Activated CD8-positive, alpha-beta memory T cell treated with anti-CD3 and anti-CD28 coated beads, Interleukin-2, amount 50 U/mL, for 48 hours (primary cell): ENCODE results near the gene WNT3A.
"Not testable (repeated sequence)": the region's sequence is repeated elsewhere in the genome, so short reads cannot be mapped to it uniquely, and the experiment has no call there.

Experiments
- DNase-seq: peaks from one replicate; pipeline ENCODE4 v3.0.0-alpha.2; 2020

WNT3A gene

GRCh38 chr1:228006786-228007048 lies at the start of gene WNT3A:
TSS of gene WNT3A (plus strand) at chr1:228006998. CDS start at chr1:228007129, 131 bp downstream.
- DNase-seq: no peak

DNA sequence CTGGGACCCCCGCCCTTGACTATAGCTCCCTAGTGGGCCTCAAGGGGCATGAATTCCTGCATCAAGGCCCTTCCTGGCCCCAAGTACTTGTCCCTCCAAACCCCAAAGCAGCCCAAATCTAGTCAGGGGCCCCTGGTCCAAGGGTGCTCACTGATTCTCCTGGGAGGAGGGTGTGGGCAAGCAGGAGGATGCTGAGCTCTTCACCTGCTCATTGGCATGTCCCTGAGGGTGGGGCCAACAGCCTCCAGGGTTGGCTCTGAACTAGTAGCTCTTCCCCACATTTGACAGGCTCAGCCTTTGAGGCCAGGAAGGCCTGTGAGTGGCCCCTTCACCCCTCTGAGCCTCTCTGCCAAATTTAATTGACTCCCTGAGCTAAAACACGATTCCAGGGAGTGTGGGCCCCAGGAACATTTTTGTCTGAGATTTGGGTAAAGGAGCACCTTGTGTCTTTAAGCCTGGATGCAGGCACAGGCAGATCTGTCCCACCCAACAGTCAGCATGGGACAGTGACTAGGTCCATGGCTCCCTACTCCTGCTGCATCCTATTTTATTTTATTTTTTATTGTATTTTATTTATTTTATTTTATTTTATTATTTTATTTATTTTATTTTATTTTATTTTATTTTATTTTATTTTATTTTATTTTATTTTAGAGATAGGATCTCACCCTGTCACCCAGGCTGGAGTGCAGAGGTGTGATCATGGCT lies 48.0 kb upstream of the WNT3A start:
- DNase-seq: peak; percentile 37

DNA sequence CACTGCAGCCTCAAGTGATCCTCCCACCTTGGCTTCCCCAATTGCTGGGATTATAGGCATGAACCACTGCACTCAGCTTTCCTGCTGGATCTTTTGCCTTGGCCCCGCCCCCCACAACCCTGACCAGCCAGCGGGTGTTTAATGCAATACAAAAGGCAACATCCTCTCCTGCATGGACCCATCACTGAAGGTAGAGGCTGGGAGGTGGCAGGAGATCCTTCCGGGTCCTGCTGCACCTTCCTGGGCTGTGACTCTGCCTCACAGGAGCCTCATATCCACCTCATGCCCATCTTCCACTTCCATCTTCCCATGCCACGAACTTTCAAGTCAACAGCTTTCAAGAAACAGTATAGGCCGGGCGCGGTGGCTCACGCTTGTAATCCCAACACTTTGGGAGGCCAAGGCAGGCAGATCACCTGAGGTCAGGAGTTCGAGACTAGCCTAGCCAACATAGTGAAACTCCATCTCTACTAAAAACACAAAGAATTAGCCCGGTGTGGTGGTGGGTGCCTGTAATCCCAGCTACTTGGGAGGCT lies 47.4 kb upstream of the WNT3A start:
- peak; percentile 40 for DNase-seq

- DNase-seq: peak; percentile 32
These were observed 44.9 kb upstream of the WNT3A start for GRCh38 chr1:227961651-227962466.

GRCh38 chr1:227966733-227967132 lies 40.1 kb upstream of the WNT3A start:
- DNase-seq: not testable (repeated sequence)

DNA sequence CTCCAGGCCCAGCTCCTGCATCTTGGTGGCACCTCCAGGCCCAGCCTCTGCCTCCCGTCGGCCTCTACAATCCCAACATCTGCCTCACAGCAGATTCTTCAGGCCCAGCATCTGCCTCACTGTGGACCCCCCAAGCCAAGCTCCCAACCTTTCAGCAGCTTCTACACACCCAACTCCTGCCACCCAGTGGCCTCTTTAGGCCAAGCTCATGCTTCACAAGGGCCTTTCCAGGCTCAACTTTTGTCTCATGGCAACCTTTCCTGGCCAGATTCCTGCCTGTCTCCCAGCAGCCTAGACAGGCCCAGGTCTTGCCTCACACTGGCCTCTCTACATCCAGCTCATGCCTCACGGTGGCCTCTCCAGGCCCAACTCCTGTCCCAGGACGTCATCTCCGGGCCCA lies 39.0 kb upstream of the WNT3A start:
- not testable (repeated sequence) for DNase-seq

DNA sequence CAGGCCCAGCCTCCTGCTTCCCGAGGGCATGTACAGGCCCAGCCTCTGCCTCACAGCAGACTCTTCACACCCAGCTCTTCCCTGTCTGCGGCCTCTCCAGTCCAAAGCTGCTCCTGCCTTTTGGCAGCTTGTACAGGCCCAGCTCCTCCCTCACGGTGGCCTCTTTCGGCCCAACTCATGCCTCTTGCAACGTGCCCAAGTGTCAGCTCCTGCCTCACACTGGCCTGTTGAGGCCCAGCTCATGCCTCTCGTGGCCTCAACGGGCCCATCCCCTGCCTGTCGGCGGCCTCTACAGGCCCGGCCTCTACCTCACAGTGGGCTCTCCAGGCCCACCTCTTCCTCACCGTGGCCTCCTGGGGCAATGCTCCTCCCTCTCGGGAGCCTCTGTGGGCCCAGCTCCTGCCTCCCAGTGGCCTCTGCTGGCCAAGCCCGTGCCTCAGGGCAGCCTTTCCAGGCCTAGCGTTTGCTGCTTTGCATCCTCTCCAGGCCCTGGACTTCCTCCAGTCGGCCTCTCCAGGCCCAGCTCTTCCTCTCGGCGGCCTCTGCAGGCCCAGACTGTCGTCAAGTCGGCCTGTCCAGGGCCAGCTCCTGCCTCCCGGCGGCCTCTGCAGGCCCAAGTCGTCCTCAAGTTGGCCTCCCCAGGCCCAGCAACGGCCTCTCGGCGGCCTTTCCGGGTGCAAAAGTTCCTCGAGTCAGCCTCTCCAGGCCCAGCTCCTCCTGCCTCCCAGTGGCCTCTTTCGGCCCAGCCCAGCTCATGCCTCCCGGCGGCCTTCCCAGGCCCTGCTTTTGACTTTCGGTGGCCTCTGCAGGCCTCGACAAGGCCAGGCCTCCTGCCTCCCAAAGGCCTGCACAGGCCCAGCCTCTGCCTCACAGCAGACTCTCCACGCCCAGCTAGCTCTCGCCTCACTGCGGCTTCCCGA lies 36.5 kb upstream of the WNT3A start:
- not testable (repeated sequence) for DNase-seq

DNA sequence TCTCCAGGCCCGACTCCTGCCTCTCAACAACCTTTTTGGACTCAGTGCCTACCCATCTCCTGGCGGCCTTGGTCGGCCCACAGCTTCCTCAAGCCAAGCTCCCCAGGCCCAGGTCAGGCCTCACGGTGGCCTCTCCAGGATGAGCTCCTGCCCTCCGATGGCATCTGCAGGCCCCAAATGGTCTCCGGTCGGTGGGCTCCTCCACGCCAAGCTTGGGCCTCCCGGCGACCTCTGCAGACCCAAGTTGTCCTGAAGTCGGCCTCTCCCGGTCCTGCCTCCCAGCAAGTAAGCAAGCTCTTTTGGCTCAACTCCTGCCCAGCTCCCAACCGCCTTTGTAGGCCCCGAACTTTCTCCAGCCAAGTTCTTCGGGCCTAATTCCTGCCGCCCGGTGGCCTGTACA lies 35.6 kb upstream of the WNT3A start:
- not testable (repeated sequence) for DNase-seq

DNA sequence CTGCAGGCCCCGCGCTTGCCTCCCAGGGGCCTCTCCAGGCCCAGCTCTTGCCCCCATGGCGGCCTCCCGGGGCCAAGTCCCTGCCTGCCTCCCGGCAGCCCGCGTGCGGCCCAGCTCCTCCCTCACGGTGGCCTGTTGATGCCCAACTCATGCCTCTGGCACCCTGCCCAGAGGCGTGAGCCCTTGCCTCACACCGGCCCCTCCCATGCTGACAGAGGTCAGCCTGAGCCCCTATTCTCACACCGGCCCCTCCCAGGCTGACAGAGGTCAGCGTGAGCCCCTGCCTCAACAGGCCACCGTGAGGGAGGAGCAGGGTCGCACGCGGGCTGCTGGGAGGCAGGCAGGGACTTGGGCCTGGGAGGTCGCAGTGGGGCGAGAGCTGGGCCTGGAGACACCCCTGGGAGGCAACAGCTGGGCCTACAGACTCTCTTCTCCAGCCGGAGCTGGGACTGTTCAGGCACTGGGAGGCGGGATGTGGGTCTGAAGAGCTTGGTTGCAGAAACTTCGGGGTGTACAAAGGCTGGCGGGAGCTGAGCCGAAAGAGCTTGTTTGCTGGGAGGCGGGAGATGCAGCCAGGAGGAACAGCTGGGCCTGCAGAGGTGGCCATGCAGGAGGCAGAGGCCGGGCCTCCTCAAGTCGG lies 35.0 kb upstream of the WNT3A start:
- DNase-seq: not testable (repeated sequence)

DNA sequence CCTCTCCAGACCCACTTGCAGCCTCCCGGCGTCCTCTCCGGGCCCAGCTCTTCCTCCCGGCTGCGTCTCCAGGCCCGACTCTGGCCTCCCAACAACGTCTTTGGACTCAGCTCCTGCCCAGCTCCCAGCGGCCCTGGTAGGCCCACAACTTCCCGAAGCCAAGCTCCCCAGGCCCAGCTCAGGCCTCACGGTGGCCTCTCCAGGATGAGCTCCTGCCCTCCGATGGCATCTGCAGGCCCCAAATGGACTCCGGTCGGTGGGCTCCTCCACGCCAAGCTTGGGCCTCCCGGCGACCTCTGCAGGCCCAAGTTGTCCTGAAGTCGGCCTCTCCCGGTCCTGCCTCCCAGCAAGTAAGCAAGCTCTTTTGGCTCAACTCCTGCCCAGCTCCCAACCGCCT lies 34.5 kb upstream of the WNT3A start:
- not testable (repeated sequence) for DNase-seq

GRCh38 chr1:227972843-227973374 lies 33.9 kb upstream of the WNT3A start:
- not testable (repeated sequence) for DNase-seq

DNA sequence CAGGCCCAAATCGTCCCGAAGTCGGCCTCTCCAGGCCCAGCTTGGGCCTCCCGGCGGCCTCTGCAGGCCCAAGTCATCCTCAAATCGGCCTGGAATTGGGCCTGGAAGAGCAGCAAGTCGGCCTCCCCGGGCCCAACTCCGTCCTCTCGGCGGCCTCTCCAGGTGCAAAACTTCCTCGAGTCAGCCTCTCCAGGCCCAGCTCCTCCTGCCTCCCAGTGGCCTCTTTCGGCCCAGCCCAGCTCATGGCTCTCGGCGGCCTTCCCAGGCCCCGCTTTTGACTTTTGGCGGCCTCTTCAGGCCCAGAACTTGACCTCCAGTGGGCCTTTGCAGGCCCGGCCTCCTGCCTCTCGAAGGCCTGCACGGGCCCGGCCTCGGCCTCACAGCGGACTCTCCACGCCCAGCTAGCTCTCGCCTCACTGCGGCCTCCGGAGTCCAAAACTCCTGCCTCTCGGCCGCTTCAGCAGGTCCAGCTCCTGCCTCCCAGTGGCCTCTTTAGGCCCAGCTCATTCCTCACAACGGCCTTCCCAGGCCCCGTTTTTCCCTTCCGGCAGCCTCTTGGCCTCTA lies 33.0 kb upstream of the WNT3A start:
- not testable (repeated sequence) for DNase-seq

DNA sequence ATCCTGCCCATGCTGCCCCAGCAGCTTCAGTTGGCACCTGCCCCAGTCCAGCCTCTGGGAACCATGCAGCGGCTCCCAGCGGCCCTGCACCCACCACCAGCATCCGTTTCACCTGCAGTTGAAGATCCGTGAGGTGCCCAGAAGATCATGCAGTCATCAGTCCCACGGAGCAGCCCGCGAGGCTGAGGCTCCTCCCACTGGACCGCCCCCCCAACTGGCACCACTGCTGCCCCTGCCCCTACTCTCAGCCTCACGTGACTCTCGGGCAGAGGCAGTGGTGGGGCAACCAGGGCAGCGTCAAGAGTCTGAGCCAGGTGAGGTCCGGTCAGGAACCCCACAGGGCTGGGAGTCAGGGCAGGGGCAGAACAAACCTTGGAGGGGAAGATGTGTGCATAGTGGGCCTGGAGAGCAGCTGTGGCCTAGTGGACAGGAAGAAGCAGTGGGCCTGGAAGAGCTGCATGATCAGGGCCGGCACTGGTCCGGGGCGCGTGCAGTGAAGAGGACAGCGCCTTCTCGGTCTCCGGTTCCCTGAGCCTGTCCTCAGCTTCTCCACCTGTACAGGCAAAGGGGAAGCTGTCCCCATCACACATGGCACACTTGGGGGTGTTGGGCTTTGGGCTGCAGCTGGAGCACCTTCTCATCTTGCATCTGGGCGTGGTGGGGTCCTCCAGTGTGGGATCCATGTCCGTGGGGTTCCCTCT lies 31.1 kb upstream of the WNT3A start:
- DNase-seq: not testable (repeated sequence)

DNA sequence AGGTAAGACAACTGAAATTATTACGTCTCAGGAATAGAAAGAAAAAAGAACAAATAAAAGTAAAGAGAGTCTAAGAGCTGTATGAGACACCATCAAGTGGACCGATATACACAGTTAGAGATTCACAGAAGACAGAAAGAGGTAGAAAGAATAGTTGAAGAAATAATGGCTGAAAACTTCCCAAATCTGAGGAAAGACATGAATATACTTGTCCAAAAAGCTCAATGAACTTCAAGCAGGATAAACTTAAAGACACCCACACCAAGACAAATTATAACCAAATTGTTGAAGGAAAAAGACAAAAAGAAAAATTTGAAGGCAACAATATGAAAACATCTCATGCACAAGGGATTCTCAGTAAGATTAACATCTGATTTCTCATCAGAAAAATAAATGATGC lies 19.6 kb upstream of the WNT3A start:
- DNase-seq: no peak

- no peak for DNase-seq
These were observed 12.0 kb upstream of the WNT3A start for GRCh38 chr1:227994632-227995300.

GRCh38 chr1:227996187-227996950 lies 10.4 kb upstream of the WNT3A start:
- no peak for DNase-seq

DNA sequence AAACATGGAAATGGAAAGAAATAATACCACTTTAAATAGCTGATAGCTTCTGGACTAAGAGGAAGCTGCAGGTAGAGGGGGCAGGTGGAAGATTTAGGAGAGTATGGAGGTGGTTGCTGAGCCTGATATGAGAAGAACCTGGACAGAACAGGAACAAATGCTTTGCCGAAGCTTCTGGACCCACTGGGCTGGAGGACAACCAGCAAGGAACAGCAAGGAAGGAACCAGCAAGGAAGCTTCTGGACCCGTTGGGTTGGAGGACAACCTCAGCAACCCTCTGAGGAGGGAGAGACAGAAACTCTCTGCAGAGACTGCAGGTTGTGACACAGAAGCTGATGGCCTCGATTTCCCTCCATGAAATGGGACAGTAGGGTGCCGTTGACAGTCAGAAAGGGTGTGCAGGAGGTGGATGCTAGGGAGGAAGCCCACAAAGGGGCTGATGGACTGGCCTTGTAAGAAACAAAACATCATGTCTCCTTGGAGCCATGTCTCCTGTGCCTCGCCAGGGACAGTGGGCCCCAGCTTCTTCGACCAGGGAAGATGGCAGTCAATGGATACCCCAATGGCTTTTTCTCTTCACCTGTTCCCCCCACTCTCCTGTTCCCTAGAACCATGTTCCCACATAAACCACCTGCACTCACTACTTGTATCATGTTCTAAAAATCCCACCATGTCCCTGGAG lies 8.3 kb upstream of the WNT3A start:
- DNase-seq: no peak

- DNase-seq: peak; percentile 79
These were observed 7.5 kb upstream of the WNT3A start for GRCh38 chr1:227999056-227999930.
